ENCODE results near the gene SURF1. TPM values are rescaled to one million over a fixed set of nuclear protein-coding genes. Genes with fewer than 3 reads are reported as not detected.

Gene SURF1
- polyA plus RNA-seq, 3 donors, result 60.5 to 140 (median 98.4) TPM

- Histone ChIP-seq H4K20me1 (ENCODE audit: insufficient read depth, low read length) (no peaks in the 10 kb centered on the region), H3K79me2 (ENCODE audit: insufficient read depth, low read length) (no peaks in the 10 kb centered on the region), H3K4me2 (replicated peaks; ENCODE audit: extremely low read depth, low read length, poor library complexity, severe bottlenecking) (no peak overlapping the region), H3K27me3 (ENCODE audit: control insufficient read depth in 2 of 2, insufficient read depth in 2 of 2, low read length in 2 of 2) (no peaks in the 10 kb centered on the region), H3K9ac (ENCODE audit: insufficient read depth, low read length, poor library complexity, severe bottlenecking) (no peak overlapping the region), H3K4me1 (ENCODE audit: control insufficient read depth in 1 of 2, insufficient read depth in 2 of 2, low read length in 2 of 2) (no peaks in the 10 kb centered on the region), H3K9me3 (replicated peaks in 1 of 2; ENCODE audit: control insufficient read depth in 1 of 2, insufficient read depth in 1 of 2, low read length in 2 of 2) (no peaks in the 10 kb centered on the region), H2AFZ (ENCODE audit: insufficient read depth, low read depth, low read length, poor library complexity, severe bottlenecking) (no peak overlapping the region), H3K4me3 (replicated peaks in 1 of 3; ENCODE audit: low read depth in 2 of 3, low read length in 3 of 3) (no peak overlapping the region), H3K36me3 (replicated peaks in 1 of 2; ENCODE audit: control insufficient read depth in 1 of 2, insufficient read depth in 2 of 2, low read length in 2 of 2) (no peaks in the 10 kb centered on the region), H3K27ac (ENCODE audit: low read depth in 1 of 2, low read length in 2 of 2) (no peak overlapping the region)
- H3K4me3 Mint-ChIP-seq, result no peak overlapping the region
- 93% methylated on average over 11 of the region's 13 CpGs for WGBS (ENCODE audit: insufficient coverage)
- intact Hi-C loops (cut with micrococcal nuclease), result no loop called here
- no peak overlapping the region for H3K27ac Mint-ChIP-seq
- peaks cover 0 to 5% (median 2%) of the 10 kb centered on the region in 7 donors for H3K9me3 Mint-ChIP-seq
- no peaks in the 10 kb centered on the region for H3K36me3 Mint-ChIP-seq
- no peak for TF ChIP-seq CTCF (IDR thresholded peaks at IDR 0.05)
- H3K27me3 Mint-ChIP-seq (ENCODE audit: low read depth in 3 of 3), result peaks cover 4 to 12% (median 9%) of the 10 kb centered on the region in 3 donors
- H3K4me1 Mint-ChIP-seq, result no peaks in the 10 kb centered on the region
- no peak for DNase-seq
These were observed 52.2 kb downstream of the SURF1 start for GRCh38 chr9:133304158-133304470.

GRCh38 chr9:133303266-133304157, 52.8 kb downstream of the SURF1 start:
- Histone ChIP-seq H3K9me3 (replicated peaks in 1 of 2; ENCODE audit: control insufficient read depth in 1 of 2, insufficient read depth in 1 of 2, low read length in 2 of 2) (no peaks in the 10 kb centered on the region), H3K36me3 (replicated peaks in 1 of 2; ENCODE audit: control insufficient read depth in 1 of 2, insufficient read depth in 2 of 2, low read length in 2 of 2) (no peaks in the 10 kb centered on the region), H3K4me1 (ENCODE audit: control insufficient read depth in 1 of 2, insufficient read depth in 2 of 2, low read length in 2 of 2) (no peaks in the 10 kb centered on the region), H3K4me3 (replicated peaks in 1 of 3; ENCODE audit: low read depth in 2 of 3, low read length in 3 of 3) (no peak overlapping the region), H3K79me2 (ENCODE audit: insufficient read depth, low read length) (no peaks in the 10 kb centered on the region), H4K20me1 (ENCODE audit: insufficient read depth, low read length) (no peaks in the 10 kb centered on the region), H3K4me2 (replicated peaks; ENCODE audit: extremely low read depth, low read length, poor library complexity, severe bottlenecking) (no peak overlapping the region), H3K27me3 (ENCODE audit: control insufficient read depth in 2 of 2, insufficient read depth in 2 of 2, low read length in 2 of 2) (no peaks in the 10 kb centered on the region), H3K27ac (ENCODE audit: low read depth in 1 of 2, low read length in 2 of 2) (no peak overlapping the region), H3K9ac (ENCODE audit: insufficient read depth, low read length, poor library complexity, severe bottlenecking) (no peak overlapping the region), H2AFZ (ENCODE audit: insufficient read depth, low read depth, low read length, poor library complexity, severe bottlenecking) (no peak overlapping the region)
- Mint-ChIP-seq H3K4me3 (no peak overlapping the region), H3K27me3 (ENCODE audit: low read depth in 3 of 3) (peaks cover 5 to 12% (median 12%) of the 10 kb centered on the region in 3 donors), H3K9me3 (peaks cover 0 to 4% (median 0%) of the 10 kb centered on the region in 7 donors), H3K4me1 (no peaks in the 10 kb centered on the region), H3K36me3 (no peaks in the 10 kb centered on the region), H3K27ac (no peak overlapping the region)
- TF ChIP-seq CTCF (IDR thresholded peaks at IDR 0.05), result no peak
- DNase-seq, result no peak
- WGBS (ENCODE audit: insufficient coverage), result 94% methylated on average over 11 of the region's 26 CpGs
- intact Hi-C loops (cut with micrococcal nuclease), result no loop called here

Small RNAs within 50 kb of the gene (small RNA-seq; reads per million reads assigned to genes)
- gene RF00019 (ENCODE audit: insufficient read length, low read depth) (not detected), gene SNORD24 (ENCODE audit: insufficient read length, low read depth) (not detected), gene SNORD36A (ENCODE audit: insufficient read length, low read depth) (not detected), gene SNORD36B (ENCODE audit: insufficient read length, low read depth) (not detected), gene SNORD36C (ENCODE audit: insufficient read length, low read depth) (not detected)

Other genes starting within 250 kb of the SURF1 start
- gene RALGDS, start 235.2 kb downstream of the SURF1 start, polyA plus RNA-seq, result 10 to 100 TPM in 1 of 3 donors, 1 to 10 TPM in 2; 3.5 to 63.8 (median 4.2) TPM
- 10 to 100 TPM in 1 of 3 donors, 1 to 10 TPM in 2; 7.1 to 40.1 (median 8.0) TPM for gene GBGT1, start 192.6 kb downstream of the SURF1 start, polyA plus RNA-seq
- not detected for gene OBP2B, start 147.2 kb downstream of the SURF1 start, polyA plus RNA-seq
- gene ABO, start 81.3 kb downstream of the SURF1 start, polyA plus RNA-seq, result 1 to 10 TPM in 1 of 3 donors, under 1 TPM in 1, not detected in 1; 0.50 to 2.1 TPM
- 10 to 100 TPM in 1 of 3 donors, 1 to 10 TPM in 1, under 1 TPM in 1; 0.75 to 12.9 (median 2.9) TPM for gene SURF6, start 20.3 kb downstream of the SURF1 start, polyA plus RNA-seq
- gene MED22, start 8.4 kb downstream of the SURF1 start, polyA plus RNA-seq, result 10 to 100 TPM in 1 of 3 donors, 1 to 10 TPM in 2; 6.8 to 27.7 (median 9.6) TPM
- gene RPL7A, start 8.3 kb downstream of the SURF1 start, polyA plus RNA-seq, result 1,000 to 10,000 TPM in 1 of 3 donors, 100 to 1,000 TPM in 2; 390 to 2,322 (median 437) TPM
- gene SURF2, start 63 bp upstream of the SURF1 start, polyA plus RNA-seq, result 10 to 100 TPM; 17.5 to 24.7 (median 17.6) TPM
- 100 to 1,000 TPM in 2 of 3 donors, 10 to 100 TPM in 1; 61.4 to 175 (median 157) TPM for gene SURF4, start 19.6 kb upstream of the SURF1 start, polyA plus RNA-seq
- gene STKLD1, start 19.9 kb upstream of the SURF1 start, polyA plus RNA-seq, result under 1 TPM in 1 of 3 donors, not detected in 2; 0.27 TPM
- 10 to 100 TPM in 1 of 3 donors, 1 to 10 TPM in 2; 3.0 to 11.0 (median 4.2) TPM for gene REXO4, start 61.5 kb upstream of the SURF1 start, polyA plus RNA-seq
- under 1 TPM in 1 of 3 donors, not detected in 2; 0.77 TPM for gene ADAMTS13, start 65.9 kb upstream of the SURF1 start, polyA plus RNA-seq
- 1 to 10 TPM; 5.0 to 6.7 (median 5.1) TPM for gene CACFD1, start 103.5 kb upstream of the SURF1 start, polyA plus RNA-seq
- gene SLC2A6, start 122.6 kb upstream of the SURF1 start, polyA plus RNA-seq, result 100 to 1,000 TPM in 1 of 3 donors, 10 to 100 TPM in 2; 43.2 to 127 (median 60.4) TPM
- not detected for gene MYMK, start 168.5 kb upstream of the SURF1 start, polyA plus RNA-seq
- under 1 TPM in 1 of 3 donors, not detected in 2; 0.08 TPM for gene ADAMTSL2, start 178.2 kb upstream of the SURF1 start, polyA plus RNA-seq

Data from CD14-positive monocyte (primary cell).